ENCODE measurements around the gene NCOA3. TPM values are rescaled to one million over a fixed set of nuclear protein-coding genes. Genes with fewer than 3 reads are reported as not detected.

Gene NCOA3
- polyA plus RNA-seq, 4 donors, result 30.8 to 41.2 (median 37.5) TPM

DNA sequence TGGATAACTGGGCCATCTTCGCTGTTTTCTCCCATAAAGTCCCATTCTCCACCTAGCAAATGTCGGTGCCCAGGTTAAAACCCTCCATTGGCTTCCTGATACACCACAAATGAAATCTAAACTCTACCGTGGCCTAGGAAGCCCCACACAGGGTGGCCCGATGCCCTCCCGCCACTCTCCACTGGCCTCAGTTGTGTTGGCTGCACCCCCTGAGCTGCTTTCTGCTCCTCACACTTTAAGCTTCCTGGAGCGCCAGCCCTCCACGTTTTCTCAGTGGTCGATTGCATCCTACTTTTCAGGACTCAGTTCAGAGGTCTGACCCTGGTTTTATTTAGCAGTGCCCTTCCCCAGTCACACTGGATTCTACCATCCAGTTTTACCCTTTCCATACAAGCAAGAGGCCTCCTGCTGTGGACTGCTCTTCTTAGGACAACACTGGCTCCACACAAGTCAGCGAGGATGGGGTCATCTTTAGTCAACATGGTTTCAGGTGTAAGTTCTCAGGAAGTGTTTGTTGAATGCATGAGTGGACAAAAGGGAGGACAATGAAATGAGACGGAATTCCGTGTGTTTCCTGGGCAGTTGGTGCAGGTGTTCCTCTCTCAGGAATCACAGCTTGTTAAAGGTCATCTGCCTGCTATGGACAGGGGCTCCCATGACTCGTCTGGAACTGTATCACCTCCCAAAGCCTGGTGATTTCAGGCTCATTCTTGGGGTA is 159.5 kb downstream of the NCOA3 start:
- DNase-seq (ENCODE audit: low read depth in 4 of 4, low spot score in 3 of 4), result no peak

DNA sequence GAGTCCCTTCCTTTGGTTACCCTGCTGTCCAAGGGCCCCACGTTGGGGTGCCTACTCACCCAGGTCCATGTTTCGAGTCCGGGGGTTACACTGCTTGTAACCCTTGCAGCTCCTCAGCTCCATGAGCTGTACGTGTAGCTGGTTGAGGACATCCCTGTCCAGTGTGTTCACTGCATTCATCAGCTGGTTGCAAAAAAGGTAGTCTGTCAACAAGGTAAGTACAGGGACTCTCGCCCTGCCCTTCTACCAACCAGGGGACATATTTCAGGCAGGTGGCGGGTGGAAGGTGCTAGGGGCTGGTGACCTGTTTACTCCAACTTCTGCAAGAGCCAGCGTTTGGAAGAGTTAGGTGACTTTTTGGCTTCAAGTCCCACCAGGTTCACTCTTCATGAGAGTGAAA is 160.0 kb downstream of the NCOA3 start:
- no peak for DNase-seq (ENCODE audit: low read depth in 4 of 4, low spot score in 3 of 4)

DNA sequence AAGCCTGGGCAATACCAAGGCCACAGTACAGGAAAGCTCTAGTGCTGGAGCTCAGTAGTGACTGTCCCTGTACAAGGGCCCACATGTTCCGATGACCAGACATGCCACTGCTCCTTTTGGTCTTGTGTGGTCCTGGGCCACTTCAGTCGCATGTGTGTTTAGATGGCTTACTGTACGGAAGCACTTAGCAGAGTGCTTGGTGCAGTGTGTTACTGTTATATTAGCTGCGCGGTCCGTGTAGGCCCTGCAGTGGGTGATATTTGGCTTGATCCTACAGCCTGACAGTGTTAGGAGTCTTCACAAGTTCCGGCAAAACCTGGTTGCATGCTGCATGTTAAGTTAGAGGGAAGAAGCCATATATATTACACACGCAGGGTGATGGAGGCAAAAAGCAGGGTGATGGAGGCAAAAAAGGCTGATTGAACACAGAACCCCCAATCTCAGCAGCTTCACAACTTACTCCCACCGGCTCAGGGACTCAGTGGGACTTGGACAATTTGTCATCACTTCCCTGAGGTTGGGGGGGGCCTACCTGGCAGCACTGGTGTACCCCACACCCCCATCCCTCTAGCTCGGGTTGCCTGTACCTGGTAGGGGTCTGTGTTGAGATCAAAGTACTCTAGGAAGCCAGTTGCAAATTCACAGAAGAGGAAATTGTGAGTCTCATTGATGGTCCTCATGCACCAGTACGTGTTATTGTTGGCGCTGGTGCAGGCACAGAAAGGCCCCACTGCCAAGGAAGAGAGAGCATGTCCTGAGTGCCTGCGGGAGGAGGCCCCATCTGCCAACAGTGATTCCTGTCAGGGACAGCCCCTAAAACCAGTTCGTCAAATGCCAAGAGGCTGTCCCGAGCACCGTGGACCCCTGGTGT is 161.0 kb downstream of the NCOA3 start:
- no peak for DNase-seq (ENCODE audit: low read depth in 4 of 4, low spot score in 3 of 4)

DNA sequence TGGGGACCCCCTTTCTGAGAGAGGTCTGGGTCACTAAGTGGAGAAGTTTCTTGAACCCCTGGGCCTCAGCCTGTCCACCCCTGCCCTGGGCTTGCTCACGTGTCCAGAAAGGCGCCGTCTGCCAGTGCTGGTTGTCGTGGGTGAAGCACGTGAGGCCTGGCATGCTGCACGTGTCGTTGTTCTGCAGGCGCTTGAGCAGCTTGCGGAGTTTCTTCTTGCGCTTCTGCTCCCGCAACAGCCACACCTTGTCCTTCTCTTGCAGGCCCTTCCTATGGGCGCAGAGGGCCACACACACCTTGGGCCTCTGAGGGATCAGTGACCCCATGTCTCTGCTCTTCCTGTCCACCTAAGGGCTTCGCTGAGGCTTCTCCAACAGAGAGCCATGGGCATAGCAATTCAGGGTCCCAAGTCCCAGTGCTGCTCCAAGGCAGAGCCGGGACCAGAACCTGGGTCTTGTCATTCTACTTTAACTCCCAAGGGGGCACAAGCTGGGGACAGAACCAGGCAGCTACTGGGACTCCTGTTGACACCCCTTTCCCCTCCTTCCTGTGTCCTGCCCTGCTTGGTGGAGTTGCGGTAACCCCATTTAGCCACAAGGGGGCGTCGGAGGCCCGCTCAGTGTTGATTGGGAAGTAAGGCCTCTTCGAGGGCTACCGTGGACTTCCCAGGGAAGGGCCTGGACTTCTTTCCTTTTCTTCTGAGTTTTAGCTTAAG is 161.8 kb downstream of the NCOA3 start:
- peak; percentile 62 to 71 (median 64) for DNase-seq (ENCODE audit: low read depth in 4 of 4, low spot score in 3 of 4)

GRCh38 chr20:47664068-47664437 is 162.4 kb downstream of the NCOA3 start:
- DNase-seq (ENCODE audit: low read depth in 4 of 4, low spot score in 3 of 4), result no peak

DNA sequence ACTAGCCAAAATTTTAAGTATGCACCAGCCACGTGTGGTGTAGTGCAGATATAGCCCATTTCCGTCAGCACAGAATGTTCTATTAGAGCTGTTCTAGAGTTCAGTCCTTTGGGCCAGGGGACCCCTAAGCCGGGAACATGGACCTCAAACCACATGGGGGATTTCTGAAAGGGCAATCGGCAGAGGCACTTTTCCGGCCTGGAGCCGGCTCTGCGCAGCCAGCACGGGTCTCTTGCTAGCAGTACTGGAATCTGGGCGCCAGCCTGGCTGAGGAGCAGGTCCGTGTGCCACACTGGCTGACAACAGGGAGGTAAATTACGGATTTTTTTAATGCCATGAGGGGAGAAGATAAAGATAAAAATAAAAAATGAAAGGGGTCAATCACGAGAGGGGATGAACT is 163.1 kb downstream of the NCOA3 start:
- DNase-seq (ENCODE audit: low read depth in 4 of 4, low spot score in 3 of 4), result no peak

DNA sequence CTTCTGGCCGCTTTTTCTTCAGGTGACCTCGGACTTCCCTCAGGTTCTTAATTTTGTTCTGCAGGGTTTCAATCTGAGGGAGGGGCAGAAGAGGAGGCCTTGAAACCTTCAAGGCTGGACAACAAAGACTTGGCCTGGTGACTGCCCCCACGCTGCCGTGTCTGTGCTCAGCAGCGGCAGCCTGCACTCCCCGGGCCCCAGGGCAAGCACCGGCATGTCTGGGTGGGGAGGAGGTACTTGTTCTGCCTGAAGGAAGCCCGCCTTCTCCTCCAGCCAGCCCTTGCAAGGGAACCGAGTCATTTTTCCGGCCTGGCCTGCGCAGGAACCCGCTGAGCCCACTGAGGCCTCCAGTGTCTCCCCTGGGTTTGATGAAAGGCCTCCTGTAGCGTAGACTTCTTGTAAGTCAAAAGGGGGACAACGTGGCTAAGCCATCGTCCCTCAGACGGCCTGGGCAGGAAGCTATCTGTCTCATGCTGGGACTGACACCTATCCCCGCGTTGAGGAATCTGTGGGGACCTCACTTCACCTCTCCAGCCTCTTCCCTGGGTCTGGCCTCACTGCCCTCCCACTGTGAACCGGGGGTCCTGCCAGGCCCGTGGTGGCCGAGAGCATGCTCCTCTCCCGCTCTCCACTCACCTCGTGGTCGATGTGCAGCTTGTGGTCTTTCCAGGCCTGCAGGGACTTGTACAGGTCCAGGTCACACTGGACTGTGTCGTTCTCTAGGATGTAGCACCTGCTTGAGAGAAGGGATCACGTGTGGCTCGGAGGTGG is 163.7 kb downstream of the NCOA3 start:
- DNase-seq (ENCODE audit: low read depth in 4 of 4, low spot score in 3 of 4), result no peak

DNA sequence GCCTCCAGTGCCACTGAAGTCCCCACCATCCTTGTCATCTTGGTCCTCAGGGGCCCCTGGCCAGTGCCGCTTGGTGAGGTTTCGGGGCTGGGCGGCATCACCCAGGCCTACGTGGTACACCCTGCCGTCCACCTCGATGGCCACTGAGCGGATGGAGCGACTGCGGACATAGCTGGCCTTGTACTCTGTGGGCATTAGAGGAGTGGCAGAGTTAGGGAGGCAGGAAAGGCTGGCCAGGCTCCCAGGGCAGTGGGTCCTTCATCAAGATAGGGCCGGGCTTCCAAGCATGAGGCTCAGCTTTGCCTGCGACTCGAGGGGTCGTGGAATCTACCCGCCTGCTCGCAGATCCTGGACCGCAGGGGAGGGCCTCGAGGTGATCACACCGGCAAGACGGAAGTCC is 164.6 kb downstream of the NCOA3 start:
- DNase-seq (ENCODE audit: low read depth in 4 of 4, low spot score in 3 of 4), result no peak

- no peak for DNase-seq (ENCODE audit: low read depth in 4 of 4, low spot score in 3 of 4)
Measured at GRCh38 chr20:47667086-47667485, 165.4 kb downstream of the NCOA3 start.

GRCh38 chr20:47667531-47668312 is 166.0 kb downstream of the NCOA3 start:
- no peak for DNase-seq (ENCODE audit: low read depth in 4 of 4, low spot score in 3 of 4)

- DNase-seq (ENCODE audit: low read depth in 4 of 4, low spot score in 3 of 4), result no peak
Measured at GRCh38 chr20:47668313-47669151, 166.8 kb downstream of the NCOA3 start.

DNA sequence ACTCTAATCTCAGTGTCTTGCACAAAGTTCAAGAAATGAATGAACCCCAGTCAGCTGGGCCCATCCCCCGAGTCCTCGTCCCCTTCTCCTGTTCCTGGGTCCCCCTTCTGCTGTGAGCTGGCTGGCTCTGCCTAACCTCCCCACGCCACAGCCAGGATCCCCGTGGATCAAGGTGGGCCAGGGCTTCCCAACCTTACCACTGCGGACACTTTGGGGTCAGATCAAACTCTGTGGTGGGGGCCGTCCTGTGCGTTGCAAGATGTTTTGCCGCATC is 167.4 kb downstream of the NCOA3 start:
- no peak for DNase-seq (ENCODE audit: low read depth in 4 of 4, low spot score in 3 of 4)

DNA sequence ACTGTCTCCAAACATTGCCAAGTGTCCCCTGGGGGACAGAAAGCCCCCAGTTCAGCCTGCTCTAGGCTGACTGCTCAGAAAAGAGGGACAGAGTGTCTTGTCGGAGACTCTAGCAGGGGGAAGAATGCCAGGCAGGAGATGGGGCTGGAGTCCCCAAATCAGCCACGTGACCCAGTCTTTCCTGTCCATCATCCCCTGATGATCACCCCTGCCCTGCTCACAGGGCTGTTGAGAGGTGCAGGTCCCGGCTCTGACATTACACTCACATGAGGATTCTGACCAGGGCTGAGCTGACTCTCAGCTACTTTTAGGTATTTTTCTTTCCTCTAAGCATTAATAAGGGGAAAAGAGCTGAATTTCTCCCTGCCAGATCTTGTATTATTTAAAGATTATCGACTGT is 167.8 kb downstream of the NCOA3 start:
- no peak for DNase-seq (ENCODE audit: low read depth in 4 of 4, low spot score in 3 of 4)

DNA sequence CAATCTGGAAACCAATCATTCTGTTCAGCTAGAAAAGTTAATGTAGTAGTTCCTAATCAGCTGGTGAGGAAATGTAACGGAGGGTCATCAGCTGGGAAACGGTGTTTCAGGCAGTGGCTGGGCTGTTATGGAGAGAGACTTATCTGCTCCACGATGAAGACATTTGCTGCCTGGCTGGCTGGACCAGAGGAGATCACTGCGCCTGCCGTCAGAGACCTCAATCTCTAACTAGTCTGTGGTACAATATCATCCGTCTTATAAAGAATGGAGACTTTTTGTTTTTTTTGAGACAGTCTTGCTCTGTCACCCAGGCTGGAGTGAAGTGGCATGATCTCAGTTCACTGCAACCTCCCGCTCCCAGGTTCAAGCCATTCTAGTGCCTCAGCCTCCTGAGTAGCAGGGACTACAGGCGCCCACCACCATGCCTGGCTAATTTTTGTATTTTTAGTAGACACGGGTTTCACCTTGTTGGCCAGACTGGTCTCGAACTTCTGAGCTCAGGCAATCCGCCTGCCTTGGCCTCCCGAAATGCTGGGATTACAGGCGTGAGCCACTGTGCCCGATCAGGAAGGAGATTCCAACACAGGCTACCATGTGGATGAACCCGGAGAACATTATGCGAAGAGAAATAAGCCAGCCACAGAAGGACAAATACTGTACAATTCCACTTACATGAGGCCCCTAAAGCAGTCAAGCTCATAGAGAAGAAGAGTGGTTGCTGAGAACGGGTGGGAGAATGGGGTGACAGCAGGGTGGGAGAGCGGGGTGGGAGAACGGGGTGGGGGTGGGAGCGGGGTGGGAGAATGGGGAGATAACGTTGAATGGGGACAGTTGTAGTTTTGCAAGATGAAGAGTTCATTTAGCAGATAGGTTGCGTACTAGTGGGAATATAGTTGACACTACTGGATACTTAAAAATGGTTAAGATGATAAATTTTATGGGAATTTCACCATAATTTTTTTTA is 168.5 kb downstream of the NCOA3 start:
- no peak for DNase-seq (ENCODE audit: low read depth in 4 of 4, low spot score in 3 of 4)

DNA sequence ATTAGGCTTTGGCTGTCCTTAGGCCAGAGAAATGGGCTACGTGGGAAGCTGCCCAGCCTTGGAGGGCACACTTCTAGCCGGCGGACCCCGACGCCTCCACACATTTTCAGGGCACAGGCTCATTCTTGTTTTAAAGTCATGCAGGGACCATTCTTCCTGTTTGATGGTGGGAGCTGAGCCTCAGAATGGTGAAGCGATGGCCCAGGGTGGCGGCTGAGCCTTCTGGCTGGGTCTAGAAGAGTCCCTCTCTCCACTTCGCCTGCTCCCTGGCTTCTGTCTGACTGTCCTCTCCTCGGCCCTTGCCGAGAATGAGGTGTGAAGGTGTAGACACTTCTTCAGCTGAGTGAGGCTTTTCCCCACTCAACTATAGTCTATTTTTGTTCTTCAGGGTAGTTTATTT is 169.2 kb downstream of the NCOA3 start:
- no peak for DNase-seq (ENCODE audit: low read depth in 4 of 4, low spot score in 3 of 4)

DNA sequence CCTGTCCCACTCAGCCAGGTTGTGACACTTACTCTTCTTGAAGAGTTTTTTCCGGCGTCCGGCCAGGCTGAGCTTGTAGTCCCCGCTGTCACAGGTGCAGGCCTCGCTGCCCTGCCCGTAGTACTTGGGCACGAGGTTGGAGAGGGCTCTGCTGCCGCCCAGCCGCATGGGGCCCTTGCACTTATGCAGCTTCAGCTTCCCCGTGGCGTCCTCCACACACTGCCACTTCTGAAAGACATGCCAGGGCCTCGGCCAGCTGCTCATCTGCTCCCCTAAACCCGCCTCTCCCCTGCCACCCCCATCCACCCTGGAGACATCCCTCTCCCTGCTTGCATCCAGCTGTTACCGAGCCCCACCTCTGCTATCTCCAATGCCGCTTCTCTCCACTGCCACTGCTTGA is 170.5 kb downstream of the NCOA3 start:
- no peak for DNase-seq (ENCODE audit: low read depth in 4 of 4, low spot score in 3 of 4)

GRCh38 chr20:47672886-47673670 is 171.4 kb downstream of the NCOA3 start:
- DNase-seq (ENCODE audit: low read depth in 4 of 4, low spot score in 3 of 4), result no peak

DNA sequence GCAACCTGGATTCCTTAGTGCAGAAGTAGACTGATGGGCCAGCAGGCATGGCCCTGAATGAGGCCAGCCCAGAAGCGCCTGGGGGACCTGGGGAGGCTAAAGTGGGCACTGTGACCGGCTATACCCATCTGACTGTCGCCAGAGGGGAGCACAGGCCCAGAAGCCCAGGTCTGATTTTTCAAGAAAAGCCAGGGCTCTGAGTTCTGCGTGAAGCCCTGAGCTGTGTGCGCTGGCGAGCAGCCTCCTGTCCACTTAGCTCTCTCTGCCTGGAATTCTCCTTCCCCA is 171.9 kb downstream of the NCOA3 start:
- no peak for DNase-seq (ENCODE audit: low read depth in 4 of 4, low spot score in 3 of 4)
